H9 (cell line): Measurements from ENCODE around the gene CCDC175. TPM values are rescaled to one million over a fixed set of nuclear protein-coding genes. Genes with fewer than 3 reads are reported as not detected.

Experiments used
- DNase-seq: peaks from one replicate; pipeline ENCODE4 v3.0.0-alpha.2; 2017
- H2AFZ ChIP-seq: one replicate; pipeline ENCODE4 v1.6.1; 2013; ENCODE audit warnings: mild to moderate bottlenecking, low read length, control low read depth, moderate library complexity
- H2AK5ac ChIP-seq: 2 replicates; pipeline ENCODE4 v1.6.1; 2013; ENCODE audit warnings: low read length, control low read depth, mixed read lengths; ENCODE audit not compliant: insufficient read length
- H2BK120ac ChIP-seq: one replicate; pipeline ENCODE4 v1.6.1; 2013; ENCODE audit warnings: low read depth, mild to moderate bottlenecking, low read length, control low read depth, inconsistent platforms; ENCODE audit not compliant: poor library complexity, severe bottlenecking
- H2BK12ac ChIP-seq: 2 replicates; pipeline ENCODE4 v1.6.1; 2013; ENCODE audit warnings: low read length, control low read depth, mixed read lengths, low read depth; ENCODE audit not compliant: insufficient read length
- H2BK15ac ChIP-seq: 2 replicates; pipeline ENCODE4 v1.6.1; 2013; ENCODE audit warnings: low read depth, low read length, control low read depth
- H2BK20ac ChIP-seq: one replicate; pipeline ENCODE4 v1.6.1; 2013; ENCODE audit warnings: low read depth, mild to moderate bottlenecking, low read length, control low read depth, inconsistent platforms; ENCODE audit not compliant: poor library complexity, severe bottlenecking
- H2BK5ac ChIP-seq: 2 replicates; pipeline ENCODE4 v1.6.1; 2013; ENCODE audit warnings: low read length, control low read depth, mixed read lengths; ENCODE audit not compliant: insufficient read length
- H3K14ac ChIP-seq: 2 replicates; pipeline ENCODE4 v1.6.1; 2013; ENCODE audit warnings: low read length, control low read depth; ENCODE audit not compliant: insufficient read depth
- H3K18ac ChIP-seq: 2 replicates; pipeline ENCODE4 v1.6.1; 2013; ENCODE audit warnings: low read depth, mild to moderate bottlenecking, mixed read lengths, low read length, control low read depth; ENCODE audit not compliant: insufficient read length
- H3K23ac ChIP-seq: 2 replicates; pipeline ENCODE4 v1.6.1; 2013; ENCODE audit warnings: low read length, control low read depth, mixed read lengths, low read depth; ENCODE audit not compliant: insufficient read length
- H3K23me2 ChIP-seq: 2 replicates; pipeline ENCODE4 v1.6.1; 2013; ENCODE audit warnings: low read depth, mild to moderate bottlenecking, mixed read lengths, low read length, control low read depth; ENCODE audit not compliant: insufficient read length, poor library complexity, severe bottlenecking
- H3K27ac ChIP-seq: 2 replicates; pipeline ENCODE4 v1.5.1; 2013; ENCODE audit warnings: low read length, control low read depth, mixed read lengths, low read depth; ENCODE audit not compliant: insufficient read length
- H3K27me3 ChIP-seq: 2 replicates; pipeline ENCODE4 v1.6.1; 2013; ENCODE audit warnings: low read length, control low read depth, inconsistent platforms; ENCODE audit not compliant: insufficient read depth
- H3K4ac ChIP-seq: 2 replicates; pipeline ENCODE4 v1.6.1; 2013; ENCODE audit warnings: low read depth, mild to moderate bottlenecking, control low read depth, inconsistent platforms, low read length, moderate library complexity
- H3K4me1 ChIP-seq: 2 replicates; pipeline ENCODE4 v1.6.1; 2013; ENCODE audit warnings: low read length, control low read depth, inconsistent platforms; ENCODE audit not compliant: insufficient read depth
- H3K4me2 ChIP-seq: 2 replicates; pipeline ENCODE4 v1.6.1; 2013; ENCODE audit warnings: low read length, control low read depth, mixed read lengths; ENCODE audit not compliant: insufficient read length, insufficient read depth
- H3K56ac ChIP-seq: 2 replicates; pipeline ENCODE4 v1.6.1; 2013; ENCODE audit warnings: low read depth, mild to moderate bottlenecking, mixed read lengths, low read length, control low read depth; ENCODE audit not compliant: insufficient read length
- H3K79me1 ChIP-seq: 2 replicates; pipeline ENCODE4 v1.6.1; 2013; ENCODE audit warnings: low read depth, mild to moderate bottlenecking, moderate library complexity, low read length, control low read depth, inconsistent platforms; ENCODE audit not compliant: insufficient read depth, poor library complexity, severe bottlenecking
- H3K79me2 ChIP-seq: 2 replicates; pipeline ENCODE4 v1.6.1; 2013; ENCODE audit warnings: low read length, control low read depth, inconsistent platforms; ENCODE audit not compliant: insufficient read depth
- H3K9ac ChIP-seq: 2 replicates; pipeline ENCODE4 v1.6.1; 2013; ENCODE audit warnings: low read length, control low read depth, mixed read lengths; ENCODE audit not compliant: insufficient read length; ENCODE audit errors: extremely low read depth
- H3K9me3 ChIP-seq: one replicate; pipeline ENCODE4 v1.6.1; 2013; ENCODE audit warnings: low read depth, low read length, inconsistent platforms; ENCODE audit not compliant: control insufficient read depth
- H3T11ph ChIP-seq: one replicate; pipeline ENCODE4 v1.6.1; 2013; ENCODE audit warnings: mild to moderate bottlenecking, low read length, control low read depth, inconsistent platforms
- H4K20me1 ChIP-seq: one replicate; pipeline ENCODE4 v1.6.1; 2013; ENCODE audit not compliant: control insufficient read depth, insufficient read length, insufficient read depth
- H4K5ac ChIP-seq: 2 replicates; pipeline ENCODE4 v1.6.1; 2013; ENCODE audit warnings: low read depth, mild to moderate bottlenecking, mixed read lengths, low read length, control low read depth; ENCODE audit not compliant: insufficient read length
- H4K8ac ChIP-seq: replicated peaks from 2 replicates; pipeline ENCODE4 v1.6.1; 2013; ENCODE audit warnings: low read length, control low read depth, mixed read lengths, low read depth; ENCODE audit not compliant: insufficient read length
- H4K91ac ChIP-seq: 2 replicates; pipeline ENCODE4 v1.6.1; 2013; ENCODE audit warnings: low read depth, mild to moderate bottlenecking, moderate library complexity, mixed read lengths, low read length, control low read depth; ENCODE audit not compliant: insufficient read length
- H3K27ac Mint-ChIP-seq, 3 experiments: 2 replicates in 2 of 3; 3 replicates in 1 of 3; pipeline ENCODE4 v1.8.0; 2020 to 2021; ENCODE audit warnings: mixed read lengths in 3 of 3, mild to moderate bottlenecking in 1 of 3, moderate library complexity in 1 of 3
- H3K27me3 Mint-ChIP-seq: 2 replicates; pipeline ENCODE4 v1.8.0; 2021; ENCODE audit warnings: low read depth, mild to moderate bottlenecking, moderate library complexity, mixed read lengths
- H3K36me3 Mint-ChIP-seq, 3 experiments: 2 replicates in 2 of 3; 3 replicates in 1 of 3; pipeline ENCODE4 v1.8.0; 2020 to 2021; ENCODE audit warnings: low read depth in 3 of 3, mixed read lengths in 3 of 3; ENCODE audit not compliant: insufficient read depth in 1 of 3
- H3K4me1 Mint-ChIP-seq, 2 experiments: 2 replicates each; pipeline ENCODE4 v1.8.0; 2020; ENCODE audit warnings: mixed read lengths in 2 of 2
- H3K4me3 Mint-ChIP-seq, 2 experiments: 2 replicates in 1 of 2; 3 replicates in 1 of 2; pipeline ENCODE4 v1.8.0; 2020 to 2021; ENCODE audit warnings: mild to moderate bottlenecking in 2 of 2, mixed read lengths in 2 of 2, moderate library complexity in 1 of 2
- H3K9me3 Mint-ChIP-seq, 2 experiments: 2 replicates in 1 of 2; 3 replicates in 1 of 2; pipeline ENCODE4 v1.8.0; 2020; ENCODE audit warnings: mild to moderate bottlenecking in 2 of 2, mixed read lengths in 2 of 2, moderate library complexity in 1 of 2
- WGBS: extraction: QIAGEN DNeasy Blood & Tissue Kit; methylation state at CpG from one replicate; pipeline ENCODE4 v1.1.7; 2013; ENCODE audit warnings: missing lambda C conversion rate, low lambda C conversion rate, mixed read lengths; ENCODE audit not compliant: insufficient read length; ENCODE audit errors: extremely low coverage; 5-methylcytosine and 5-hydroxymethylcytosine counted together
- total RNA-seq: library from RNA; stranded (reverse); gene quantifications from 2 replicates; pipeline ENCODE4 v1.2.1, GENCODE V29; 2021
- TF ChIP-seq, protein P1 (sequence below): fragments of 200-600 bp; sonication (generic); conservative IDR thresholded peaks from 3 replicates; pipeline ENCODE4 v1.8.0; 2021; ENCODE audit warnings: antibody characterized with exemption, mild to moderate bottlenecking

CCDC175 gene
- total RNA-seq, 1 experiment from 2014 or later = 0.09 TPM

DNA sequence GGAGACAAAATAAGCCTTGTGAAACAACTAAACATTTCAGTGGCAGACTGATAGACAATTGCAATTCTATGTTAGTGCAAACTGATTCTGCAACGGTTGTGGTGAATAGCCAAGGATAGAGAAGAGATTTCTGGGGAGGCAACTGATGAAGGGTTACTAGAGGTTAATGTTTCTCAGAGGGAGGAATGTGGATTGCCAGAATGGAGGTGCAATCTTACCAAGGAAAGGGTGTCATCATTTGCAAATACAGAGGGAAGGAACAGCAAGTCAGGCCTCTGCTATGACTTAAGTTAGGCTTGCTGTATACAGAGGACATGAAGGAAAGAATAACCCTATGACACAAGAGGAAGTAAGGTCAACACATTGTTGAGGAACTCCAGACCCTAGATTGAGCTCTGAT, 35.8 kb downstream of the CCDC175 start:
- H3K18ac ChIP-seq = no peak overlapping the region
- TF ChIP-seq, protein P1, sequence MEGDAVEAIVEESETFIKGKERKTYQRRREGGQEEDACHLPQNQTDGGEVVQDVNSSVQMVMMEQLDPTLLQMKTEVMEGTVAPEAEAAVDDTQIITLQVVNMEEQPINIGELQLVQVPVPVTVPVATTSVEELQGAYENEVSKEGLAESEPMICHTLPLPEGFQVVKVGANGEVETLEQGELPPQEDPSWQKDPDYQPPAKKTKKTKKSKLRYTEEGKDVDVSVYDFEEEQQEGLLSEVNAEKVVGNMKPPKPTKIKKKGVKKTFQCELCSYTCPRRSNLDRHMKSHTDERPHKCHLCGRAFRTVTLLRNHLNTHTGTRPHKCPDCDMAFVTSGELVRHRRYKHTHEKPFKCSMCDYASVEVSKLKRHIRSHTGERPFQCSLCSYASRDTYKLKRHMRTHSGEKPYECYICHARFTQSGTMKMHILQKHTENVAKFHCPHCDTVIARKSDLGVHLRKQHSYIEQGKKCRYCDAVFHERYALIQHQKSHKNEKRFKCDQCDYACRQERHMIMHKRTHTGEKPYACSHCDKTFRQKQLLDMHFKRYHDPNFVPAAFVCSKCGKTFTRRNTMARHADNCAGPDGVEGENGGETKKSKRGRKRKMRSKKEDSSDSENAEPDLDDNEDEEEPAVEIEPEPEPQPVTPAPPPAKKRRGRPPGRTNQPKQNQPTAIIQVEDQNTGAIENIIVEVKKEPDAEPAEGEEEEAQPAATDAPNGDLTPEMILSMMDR = no peak
- H2BK20ac ChIP-seq = no peak overlapping the region
- no peak overlapping the region for H2BK15ac ChIP-seq
- H3K23ac ChIP-seq = no peak overlapping the region
- no peaks in the 10 kb centered on the region for H3K9me3 ChIP-seq
- DNase-seq = no peak
- H3K27me3 Mint-ChIP-seq = no peaks in the 10 kb centered on the region
- H4K5ac ChIP-seq = no peak overlapping the region
- no peaks in the 10 kb centered on the region for H3K4me1 ChIP-seq
- no peak overlapping the region for H3K9ac ChIP-seq
- peak overlapping the region in 1 of 3 experiments; percentile 81; a peak in 3 of 7 replicates for H3K27ac Mint-ChIP-seq
- no peak overlapping the region for H3T11ph ChIP-seq
- no peak overlapping the region for H2BK5ac ChIP-seq
- H3K14ac ChIP-seq = no peak overlapping the region
- no peak overlapping the region for H4K8ac ChIP-seq
- no peak overlapping the region for H4K91ac ChIP-seq
- no CpG with 5 or more reads among the region's 1 CpG for WGBS
- no peak overlapping the region for H2AFZ ChIP-seq
- peaks cover 8% of the 10 kb centered on the region in 2 experiments for H3K4me1 Mint-ChIP-seq
- no peaks in the 10 kb centered on the region for H3K36me3 Mint-ChIP-seq
- H3K56ac ChIP-seq = no peak overlapping the region
- H3K79me1 ChIP-seq = no peaks in the 10 kb centered on the region
- H4K20me1 ChIP-seq = no peaks in the 10 kb centered on the region
- H2BK12ac ChIP-seq = no peak overlapping the region
- H3K27ac ChIP-seq = no peak overlapping the region
- H2AK5ac ChIP-seq = no peak overlapping the region
- H2BK120ac ChIP-seq = no peak overlapping the region
- no peak overlapping the region for H3K4ac ChIP-seq
- no peaks in the 10 kb centered on the region for H3K23me2 ChIP-seq
- H3K4me2 ChIP-seq = no peak overlapping the region
- no peaks in the 10 kb centered on the region for H3K27me3 ChIP-seq
- no peak overlapping the region for H3K4me3 Mint-ChIP-seq
- no peaks in the 10 kb centered on the region for H3K79me2 ChIP-seq
- no peaks in the 10 kb centered on the region for H3K9me3 Mint-ChIP-seq
